SH-SY5Y (cell line): ENCODE results near the gene CEBPZOS.

Source experiments
- GATA2 ChIP-seq: IDR thresholded peaks from 2 replicates; pipeline ENCODE4 v1.6.1; 2011; ENCODE audit warnings: mild to moderate bottlenecking, low read depth, low read length
- GATA3 ChIP-seq: IDR thresholded peaks from 2 replicates; pipeline ENCODE4 v1.6.1; 2011; ENCODE audit warnings: low read depth, mild to moderate bottlenecking, low read length, moderate library complexity

GRCh38 chr2:37191747-37192146 lies 4.5 kb upstream of the CEBPZOS start:
- TF ChIP-seq GATA3 (no peak), GATA2 (no peak)
